Hepatocyte (in vitro differentiated cells): ENCODE data around the gene SRPK2.

Source experiments
- EZH2 ChIP-seq: fragments of 200-600 bp; sonication (generic); IDR thresholded peaks from 2 replicates; pipeline ENCODE4 v1.6.1; 2016; ENCODE audit warnings: antibody characterized with exemption, mild to moderate bottlenecking, borderline replicate concordance
- EZH2phosphoT487 ChIP-seq: fragments of 200-600 bp; sonication (generic); IDR thresholded peaks from one replicate; pipeline ENCODE4 v1.6.1; 2018; ENCODE audit warnings: antibody characterized with exemption, mild to moderate bottlenecking, low read depth, moderate library complexity; ENCODE audit not compliant: unreplicated experiment, severe bottlenecking
- TF ChIP-seq, protein P1 (sequence below): fragments of 200-600 bp; sonication (generic); IDR thresholded peaks from 2 replicates; pipeline ENCODE4 v1.5.1; 2016; ENCODE audit warnings: antibody characterized with exemption, mild to moderate bottlenecking; ENCODE audit not compliant: poor library complexity

DNA sequence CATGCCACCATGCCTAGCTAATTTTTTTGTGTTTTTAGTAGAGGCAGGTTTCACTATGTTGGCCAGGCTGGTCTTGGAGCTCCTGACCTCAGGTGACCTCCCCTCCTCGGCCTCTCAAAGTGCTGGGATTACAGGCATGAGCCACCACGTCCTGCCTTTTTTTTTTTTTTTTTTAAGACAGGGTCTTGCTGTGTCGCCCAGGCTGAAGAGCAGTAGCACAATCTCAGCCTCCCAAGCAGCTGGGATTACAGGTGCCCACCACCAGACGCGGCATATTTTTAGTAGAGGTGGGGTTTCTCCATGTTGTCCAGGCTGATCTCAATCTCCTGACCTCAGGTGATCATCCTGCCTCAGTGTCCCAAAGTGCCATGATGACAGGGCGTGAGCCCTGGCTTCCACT is 14.4 kb upstream of the SRPK2 start:
- TF ChIP-seq, protein P1, sequence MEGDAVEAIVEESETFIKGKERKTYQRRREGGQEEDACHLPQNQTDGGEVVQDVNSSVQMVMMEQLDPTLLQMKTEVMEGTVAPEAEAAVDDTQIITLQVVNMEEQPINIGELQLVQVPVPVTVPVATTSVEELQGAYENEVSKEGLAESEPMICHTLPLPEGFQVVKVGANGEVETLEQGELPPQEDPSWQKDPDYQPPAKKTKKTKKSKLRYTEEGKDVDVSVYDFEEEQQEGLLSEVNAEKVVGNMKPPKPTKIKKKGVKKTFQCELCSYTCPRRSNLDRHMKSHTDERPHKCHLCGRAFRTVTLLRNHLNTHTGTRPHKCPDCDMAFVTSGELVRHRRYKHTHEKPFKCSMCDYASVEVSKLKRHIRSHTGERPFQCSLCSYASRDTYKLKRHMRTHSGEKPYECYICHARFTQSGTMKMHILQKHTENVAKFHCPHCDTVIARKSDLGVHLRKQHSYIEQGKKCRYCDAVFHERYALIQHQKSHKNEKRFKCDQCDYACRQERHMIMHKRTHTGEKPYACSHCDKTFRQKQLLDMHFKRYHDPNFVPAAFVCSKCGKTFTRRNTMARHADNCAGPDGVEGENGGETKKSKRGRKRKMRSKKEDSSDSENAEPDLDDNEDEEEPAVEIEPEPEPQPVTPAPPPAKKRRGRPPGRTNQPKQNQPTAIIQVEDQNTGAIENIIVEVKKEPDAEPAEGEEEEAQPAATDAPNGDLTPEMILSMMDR: no peak
- no peak for TF ChIP-seq EZH2
- TF ChIP-seq EZH2phosphoT487: no peak
